Measurements from ENCODE around the gene TLE5. TPM values are rescaled to one million over a fixed set of nuclear protein-coding genes. Genes with fewer than 3 reads are reported as not detected.

TLE5 gene
- total RNA-seq, 2 experiments from 2014 or later, result 722 to 793 TPM

DNA sequence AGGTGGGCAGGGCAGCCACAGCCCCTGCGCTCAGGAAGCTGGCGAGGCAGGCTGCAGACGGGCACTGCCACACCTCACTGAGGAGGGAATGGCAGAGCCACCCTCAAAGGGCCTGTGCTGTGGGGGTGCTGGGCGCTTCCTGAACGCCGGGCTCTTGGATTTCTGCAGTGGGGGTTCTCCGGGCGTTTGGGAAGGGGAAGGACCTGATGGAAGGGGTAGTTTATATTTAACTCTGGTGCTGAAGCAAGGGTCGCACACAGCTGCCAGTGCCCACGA, 42.4 kb upstream of the TLE5 start:
- Histone ChIP-seq H3K27me3 (ENCODE audit: control insufficient read depth in 1 of 2, insufficient read depth in 2 of 2, low read length in 2 of 2) (peaks cover 0 to 5% of the 10 kb centered on the region in 2 experiments), H3K36me3 (ENCODE audit: insufficient read depth, low read length) (no peaks in the 10 kb centered on the region), H3K27ac (ENCODE audit: low read depth in 1 of 2, low read length in 2 of 2) (no peak overlapping the region), H3K9me3 (ENCODE audit: control insufficient read depth in 1 of 2, insufficient read depth in 1 of 2, low read length in 2 of 2) (no peaks in the 10 kb centered on the region), H3K4me3 (ENCODE audit: low read length) (no peak overlapping the region), H3K4me1 (ENCODE audit: insufficient read depth, low read length) (peaks cover 23% of the 10 kb centered on the region)
- intact Hi-C loops (cut with DNase I, micrococcal nuclease), result loop anchor here (1.0 kb wide), 2 partner anchors 28 to 142 kb away; no protein-coding TSS in a partner anchor
- no peak for DNase-seq
- Mint-ChIP-seq H3K4me1 (ENCODE audit: low read depth) (peaks cover 11% of the 10 kb centered on the region), H3K27ac (no peak overlapping the region), H3K36me3 (ENCODE audit: low read depth) (no peaks in the 10 kb centered on the region), H3K27me3 (peaks cover 3% of the 10 kb centered on the region), H3K9me3 (no peaks in the 10 kb centered on the region), H3K4me3 (no peak overlapping the region)
- ChIA-PET POLR2A (interaction anchor here (1.2 to 2.2 kb wide), 5 partner anchors 29 to 154 kb away, joined by 4 to 9 read pairs (median 5); partner anchors contain the start of gene TLE5), CTCF (interaction anchor here (0.6 to 3.1 kb wide), 14 partner anchors 17 to 456 kb away, joined by 3 to 27 read pairs (median 7); partner anchors contain the start of gene TLE5)
- ATAC-seq (ENCODE audit: poor library complexity), result no peak
- TF ChIP-seq, protein P1, sequence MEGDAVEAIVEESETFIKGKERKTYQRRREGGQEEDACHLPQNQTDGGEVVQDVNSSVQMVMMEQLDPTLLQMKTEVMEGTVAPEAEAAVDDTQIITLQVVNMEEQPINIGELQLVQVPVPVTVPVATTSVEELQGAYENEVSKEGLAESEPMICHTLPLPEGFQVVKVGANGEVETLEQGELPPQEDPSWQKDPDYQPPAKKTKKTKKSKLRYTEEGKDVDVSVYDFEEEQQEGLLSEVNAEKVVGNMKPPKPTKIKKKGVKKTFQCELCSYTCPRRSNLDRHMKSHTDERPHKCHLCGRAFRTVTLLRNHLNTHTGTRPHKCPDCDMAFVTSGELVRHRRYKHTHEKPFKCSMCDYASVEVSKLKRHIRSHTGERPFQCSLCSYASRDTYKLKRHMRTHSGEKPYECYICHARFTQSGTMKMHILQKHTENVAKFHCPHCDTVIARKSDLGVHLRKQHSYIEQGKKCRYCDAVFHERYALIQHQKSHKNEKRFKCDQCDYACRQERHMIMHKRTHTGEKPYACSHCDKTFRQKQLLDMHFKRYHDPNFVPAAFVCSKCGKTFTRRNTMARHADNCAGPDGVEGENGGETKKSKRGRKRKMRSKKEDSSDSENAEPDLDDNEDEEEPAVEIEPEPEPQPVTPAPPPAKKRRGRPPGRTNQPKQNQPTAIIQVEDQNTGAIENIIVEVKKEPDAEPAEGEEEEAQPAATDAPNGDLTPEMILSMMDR (IDR thresholded peaks at IDR 0.05), result no peak

DNA sequence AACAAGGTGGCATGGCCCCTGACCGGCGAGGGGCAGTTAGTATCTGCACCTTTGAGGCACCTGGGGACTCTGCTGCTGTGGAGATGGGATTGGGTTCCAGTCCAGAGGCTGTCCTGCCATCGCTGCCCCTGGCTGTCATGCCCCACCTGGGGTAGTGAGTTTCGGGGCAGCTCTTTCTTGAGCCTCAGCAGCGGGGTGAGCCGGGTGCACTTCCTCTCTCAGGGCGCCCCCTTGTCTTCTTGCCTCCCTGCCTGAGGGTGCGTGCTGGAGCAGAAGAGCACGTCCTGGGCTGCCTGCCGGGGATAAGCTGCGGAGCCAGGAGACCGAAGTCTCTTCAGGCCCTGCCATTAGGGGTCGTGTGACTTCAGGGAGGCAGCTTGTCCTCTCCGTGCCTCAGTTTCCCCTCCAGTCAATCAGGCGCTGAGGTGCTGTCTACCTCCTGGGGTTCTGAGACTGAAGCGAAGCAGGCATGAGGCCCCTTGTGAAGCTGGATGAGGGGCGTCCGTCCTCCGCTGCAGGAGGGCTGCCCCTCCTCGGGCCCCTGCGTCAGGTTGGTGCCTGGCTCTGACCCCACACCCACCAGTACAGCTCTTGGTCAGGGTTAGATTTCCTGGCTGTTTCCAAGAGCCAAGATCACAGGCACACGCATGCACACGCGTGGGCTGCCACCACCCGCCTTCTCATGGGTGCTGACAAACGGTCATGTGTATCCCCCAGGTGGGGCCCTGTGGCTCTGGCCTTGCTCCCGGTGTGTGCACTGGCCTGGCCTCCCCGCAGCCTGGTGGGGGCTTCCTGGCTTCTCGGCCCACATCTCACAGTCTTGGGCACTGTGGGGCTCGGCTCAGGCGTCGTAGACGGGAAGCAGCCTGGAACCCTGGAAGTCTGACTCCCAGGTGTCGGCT, 40.2 kb upstream of the TLE5 start:
- no peaks in the 10 kb centered on the region for H3K36me3 Mint-ChIP-seq (ENCODE audit: low read depth)
- peaks cover 24% of the 10 kb centered on the region for H3K4me1 Mint-ChIP-seq (ENCODE audit: low read depth)
- Histone ChIP-seq H3K27me3 (ENCODE audit: control insufficient read depth in 1 of 2, insufficient read depth in 2 of 2, low read length in 2 of 2) (peaks cover 0 to 18% of the 10 kb centered on the region in 2 experiments), H3K36me3 (ENCODE audit: insufficient read depth, low read length) (no peaks in the 10 kb centered on the region), H3K27ac (ENCODE audit: low read depth in 1 of 2, low read length in 2 of 2) (no peak overlapping the region), H3K9me3 (ENCODE audit: control insufficient read depth in 1 of 2, insufficient read depth in 1 of 2, low read length in 2 of 2) (no peaks in the 10 kb centered on the region), H3K4me1 (ENCODE audit: insufficient read depth, low read length) (peaks cover 36% of the 10 kb centered on the region), H3K4me3 (ENCODE audit: low read length) (no peak overlapping the region)
- ATAC-seq (ENCODE audit: poor library complexity) (no peak), DNase-seq (no peak)
- ChIA-PET POLR2A (no interaction called here), CTCF (interaction anchor here (0.8 kb wide), 1 partner anchor 27 kb away, joined by 3 read pairs; no protein-coding TSS in a partner anchor)
- H3K27me3 Mint-ChIP-seq, result peaks cover 9% of the 10 kb centered on the region
- no peak overlapping the region for H3K4me3 Mint-ChIP-seq
- no peaks in the 10 kb centered on the region for H3K9me3 Mint-ChIP-seq
- TF ChIP-seq, protein P1 (IDR thresholded peaks at IDR 0.05), result no peak
- intact Hi-C loops (cut with DNase I, micrococcal nuclease), result no loop called here
- H3K27ac Mint-ChIP-seq, result no peak overlapping the region

- no peaks in the 10 kb centered on the region for H3K9me3 Mint-ChIP-seq
- H3K4me1 Mint-ChIP-seq (ENCODE audit: low read depth), result peaks cover 28% of the 10 kb centered on the region
- Histone ChIP-seq H3K27ac (ENCODE audit: low read depth in 1 of 2, low read length in 2 of 2) (no peak overlapping the region), H3K4me1 (ENCODE audit: insufficient read depth, low read length) (peaks cover 44% of the 10 kb centered on the region), H3K4me3 (ENCODE audit: low read length) (no peak overlapping the region), H3K27me3 (ENCODE audit: control insufficient read depth in 1 of 2, insufficient read depth in 2 of 2, low read length in 2 of 2) (peaks cover 0 to 27% of the 10 kb centered on the region in 2 experiments), H3K9me3 (ENCODE audit: control insufficient read depth in 1 of 2, insufficient read depth in 1 of 2, low read length in 2 of 2) (no peaks in the 10 kb centered on the region), H3K36me3 (ENCODE audit: insufficient read depth, low read length) (no peaks in the 10 kb centered on the region)
- TF ChIP-seq, protein P1 (IDR thresholded peaks at IDR 0.05), result no peak
- no peak overlapping the region for H3K4me3 Mint-ChIP-seq
- H3K27ac Mint-ChIP-seq, result no peak overlapping the region
- peaks cover 11% of the 10 kb centered on the region for H3K27me3 Mint-ChIP-seq
- ChIA-PET POLR2A (no interaction called here), CTCF (interaction anchor here (0.8 to 1.0 kb wide), 2 partner anchors 8 to 25 kb away, joined by 3 read pairs; no protein-coding TSS in a partner anchor)
- ATAC-seq (ENCODE audit: poor library complexity), result no peak
- no peak for DNase-seq
- intact Hi-C loops (cut with DNase I, micrococcal nuclease), result no loop called here
- no peaks in the 10 kb centered on the region for H3K36me3 Mint-ChIP-seq (ENCODE audit: low read depth)
Observed at GRCh38 chr19:3100747-3101730, 38.7 kb upstream of the TLE5 start.
